Measurements from ENCODE around the gene PATZ1. TPM values are rescaled to one million over a fixed set of nuclear protein-coding genes. Genes with fewer than 3 reads are reported as not detected.

Gene PATZ1
- total and polyA plus RNA-seq, 2 donors (not counting 3 experiments of a cell fraction or from before 2014, with no cell fraction given): 19.7 to 23.7 TPM

- no TSS peak for BruUV-seq (replicated peaks)
- ChIA-PET POLR2A (no interaction called here), CTCF (interaction anchor here (0.9 kb wide), 1 partner anchor 16 kb away, joined by 3 read pairs; no protein-coding TSS in a partner anchor)
- Histone ChIP-seq H3K79me2 (ENCODE audit: control insufficient read depth, insufficient read depth, low read length) (no peaks in the 10 kb centered on the region), H2AFZ (ENCODE audit: low read depth, low read length) (no peak overlapping the region), H3K4me1 (ENCODE audit: control insufficient read depth, extremely low read depth, insufficient read depth, low read length) (no peaks in the 10 kb centered on the region), H3K9me3 (replicated peaks; ENCODE audit: control insufficient read depth, insufficient read depth, low read length) (no peaks in the 10 kb centered on the region), H3K27ac (ENCODE audit: insufficient read depth, low read depth, low read length) (no peak overlapping the region), H3K36me3 (ENCODE audit: control insufficient read depth in 2 of 2, extremely low read depth in 1 of 2, insufficient read depth in 2 of 2, low read length in 2 of 2) (peaks cover 12 to 53% of the 10 kb centered on the region in 2 experiments), H3K9ac (replicated peaks; ENCODE audit: extremely low read depth, insufficient read depth, low read length) (no peak overlapping the region), H4K20me1 (replicated peaks; ENCODE audit: control insufficient read depth, extremely low read depth, insufficient read depth, low read length) (no peaks in the 10 kb centered on the region), H3K4me2 (ENCODE audit: insufficient read depth, low read length) (no peak overlapping the region), H3K4me3 (replicated peaks in 1 of 3; ENCODE audit: insufficient read depth in 1 of 3, low read depth in 1 of 3, low read length in 3 of 3) (no peak overlapping the region), H3K9me1 (replicated peaks; ENCODE audit: control insufficient read depth, extremely low read depth, insufficient read depth, low read length) (no peaks in the 10 kb centered on the region), H3K27me3 (ENCODE audit: control insufficient read depth in 2 of 2, insufficient read depth in 2 of 2, low read length in 2 of 2) (no peaks in the 10 kb centered on the region)
- intact Hi-C loops (cut with micrococcal nuclease) (no loop called here), dilution Hi-C loops (cut with MboI; ENCODE audit: extremely low pct_ligation_motif_present, low sequenced_read_pairs) (no loop called here)
- DNase-seq (ENCODE audit: low read depth, low spot score): no peak
- TF ChIP-seq JUN (IDR thresholded peaks at IDR 0.05; ENCODE audit: borderline replicate concordance, insufficient read depth, insufficient read length, low read depth) (no peak), EZH2 (IDR thresholded peaks at IDR 0.05; ENCODE audit: borderline replicate concordance, low read depth, low read length, severe bottlenecking) (no peak), MYC (IDR thresholded peaks at IDR 0.05; ENCODE audit: low read depth, low read length) (no peak), CTCF (IDR thresholded peaks at IDR 0.05; ENCODE audit: extremely low read depth in 1 of 2, insufficient read depth in 1 of 2, low read depth in 1 of 2, low read length in 2 of 2) (no peak), POLR2A (IDR thresholded peaks at IDR 0.05; ENCODE audit: low read depth, low read length) (no peak), POLR2AphosphoS5 (IDR thresholded peaks at IDR 0.05; ENCODE audit: insufficient read depth, low read depth, low read length) (no peak)
- no peak for FAIRE-seq
These were observed 16.5 kb downstream of the PATZ1 start for GRCh38 chr22:31329453-31330215.
